Epithelial cell of proximal tubule (primary cell): ENCODE results near the gene SPATA25. TPM values are rescaled to one million over a fixed set of nuclear protein-coding genes. Genes with fewer than 3 reads are reported as not detected.
"Not testable (repeated sequence)": the region's sequence is repeated elsewhere in the genome, so short reads cannot be mapped to it uniquely, and the experiment has no call there.

Experiments
- DNase-seq: peaks from one replicate; pipeline ENCODE4 v3.0.0-alpha.2; 2011; ENCODE audit warnings: low read depth
- H3K4me3 ChIP-seq: 2 replicates; pipeline ENCODE4 v1.5.1; 2011; ENCODE audit warnings: low read depth, mild to moderate bottlenecking, low read length
- CTCF ChIP-seq: conservative IDR thresholded peaks from 2 replicates; pipeline ENCODE4 v1.5.1; 2012; ENCODE audit warnings: low read depth, mild to moderate bottlenecking, low read length
- total RNA-seq: library from RNA; depleted of rRNA; stranded (reverse); fragments of >200 nt; gene quantifications from 2 replicates; pipeline ENCODE4 v1.2.3, GENCODE V29; 2015

Gene SPATA25, protein sequence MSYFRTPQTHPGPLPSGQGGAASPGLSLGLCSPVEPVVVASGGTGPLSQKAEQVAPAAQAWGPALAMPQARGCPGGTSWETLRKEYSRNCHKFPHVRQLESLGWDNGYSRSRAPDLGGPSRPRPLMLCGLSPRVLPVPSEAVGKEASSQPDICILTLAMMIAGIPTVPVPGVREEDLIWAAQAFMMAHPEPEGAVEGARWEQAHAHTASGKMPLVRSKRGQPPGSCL
- 0.87 TPM in 1 of 2 replicates, not detected in the other for total RNA-seq

GRCh38 chr20:45887346-45887715 is at the start of gene SPATA25:
SPATA25 (minus strand) TSS chr20:45887622; CDS start chr20:45887590, 32 bp downstream.
- DNase-seq: no peak
- TF ChIP-seq CTCF: no peak
- H3K4me3 ChIP-seq: no peak within 1 kb of the TSS

- peak overlapping the region; percentile 75 for H3K4me3 ChIP-seq
- DNase-seq: no peak
- TF ChIP-seq CTCF: no peak
These were observed 48.1 kb upstream of the SPATA25 start for GRCh38 chr20:45935416-45936046.

DNA sequence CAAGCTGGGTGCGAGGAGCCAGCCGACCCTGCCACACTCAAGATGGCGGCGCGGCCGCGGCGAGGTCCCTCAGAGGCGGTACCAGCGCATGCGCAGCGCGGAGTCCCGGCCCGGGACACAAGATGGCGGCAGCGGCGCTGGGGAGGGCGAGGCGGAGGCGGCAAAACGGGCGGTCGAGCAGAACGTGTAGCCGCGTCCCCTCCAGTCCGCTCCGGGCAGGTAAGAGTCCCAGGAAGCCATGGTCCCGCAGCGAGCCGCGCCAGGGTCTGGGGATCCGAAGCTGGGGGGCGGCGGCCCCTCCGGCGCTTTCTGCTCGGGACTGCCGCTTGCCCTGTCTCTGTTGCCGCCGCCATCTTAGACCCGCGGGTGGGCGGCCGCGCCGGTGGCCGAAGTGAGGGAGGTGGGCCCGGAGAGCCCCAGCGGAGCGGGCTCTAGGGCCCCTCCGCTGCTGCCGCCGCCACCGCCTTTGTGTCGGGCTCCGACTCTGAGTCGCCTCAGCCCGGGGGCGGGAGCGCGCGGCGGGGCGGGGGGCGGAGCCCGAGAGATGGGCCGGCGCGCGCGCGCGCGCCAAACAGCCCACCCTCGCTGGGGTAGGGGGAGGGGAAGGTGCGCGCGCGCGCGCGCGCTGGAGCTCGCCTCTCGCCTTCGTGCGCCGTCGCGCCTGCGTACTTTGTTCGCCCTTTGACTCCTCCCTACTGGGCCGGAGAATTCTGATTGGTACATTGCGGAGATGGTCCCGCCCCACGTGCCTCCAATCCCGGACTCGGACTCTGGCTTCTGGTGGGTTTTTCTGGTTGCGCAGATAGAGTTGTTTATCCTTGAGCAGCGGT is 47.4 kb upstream of the SPATA25 start, which contains the start of gene PCIF1:
Gene PCIF1 (plus strand): TSS at position 98 of the 830 bp plus-strand sequence. CDS start 4,317 bp downstream, outside the sequence.
- peak; percentile 78 for DNase-seq
- no peak for TF ChIP-seq CTCF
- H3K4me3 ChIP-seq: peak within 1 kb of the TSS; percentile 91

- no peak for TF ChIP-seq CTCF
- H3K4me3 ChIP-seq: peak overlapping the region; percentile 91
- no peak for DNase-seq
These were observed 46.7 kb upstream of the SPATA25 start for GRCh38 chr20:45934046-45934585.

GRCh38 chr20:45933266-45934045 is 46.0 kb upstream of the SPATA25 start:
- no peak for DNase-seq
- TF ChIP-seq CTCF: peak; percentile 44
- peak overlapping the region; percentile 91 for H3K4me3 ChIP-seq

DNA sequence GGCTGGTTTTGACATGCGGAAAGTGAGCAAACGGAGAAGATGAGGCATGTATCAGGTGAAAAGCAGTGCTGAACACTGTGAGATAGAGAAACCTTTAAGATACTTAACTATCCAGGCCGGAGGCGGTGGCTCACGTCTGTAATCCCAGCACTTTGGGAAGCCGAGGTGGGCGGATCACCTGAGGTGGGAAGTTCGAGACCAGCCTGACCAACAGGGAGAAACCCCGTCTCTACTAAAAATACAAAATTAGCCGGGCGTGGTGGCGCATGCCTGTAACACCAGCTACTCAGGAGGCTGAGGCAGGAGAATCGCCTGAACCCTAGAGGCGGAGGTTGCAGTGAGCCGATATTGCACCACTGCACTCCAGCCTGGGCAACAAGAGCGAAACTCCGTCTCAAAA is 44.3 kb upstream of the SPATA25 start:
- not testable (repeated sequence) for H3K4me3 ChIP-seq, DNase-seq
